Testis (tissue), 3 donors: ENCODE measurements around the gene MEGF10. TPM values are rescaled to one million over a fixed set of nuclear protein-coding genes. Genes with fewer than 3 reads are reported as not detected.

ENCODE experiments used
- DNase-seq: peaks from one replicate; pipeline ENCODE4 v3.0.0-alpha.2; 2019
- H3K27ac ChIP-seq, 2 donors: fragments of 200-600 bp; sonication (generic); one replicate each; pipeline ENCODE4 v1.5.1; 2019
- H3K27me3 ChIP-seq: fragments of 200-600 bp; sonication (generic); one replicate; pipeline ENCODE4 v1.5.1; 2019
- H3K36me3 ChIP-seq: fragments of 200-600 bp; sonication (generic); one replicate; pipeline ENCODE4 v1.5.1; 2017; ENCODE audit warnings: low read depth; ENCODE audit errors: missing control alignments
- H3K4me1 ChIP-seq: fragments of 200-600 bp; sonication (generic); one replicate; pipeline ENCODE4 v1.5.1; 2019
- H3K4me3 ChIP-seq, 2 donors: fragments of 200-600 bp; sonication (generic); one replicate each; pipeline ENCODE4 v1.5.1; 2017 to 2019
- H3K9me3 ChIP-seq: fragments of 200-600 bp; sonication (generic); one replicate; pipeline ENCODE4 v1.5.1; 2017
- POLR2A ChIP-seq: fragments of 450-650 bp; IDR thresholded peaks from one replicate; pipeline ENCODE4 v1.6.1; 2017; ENCODE audit warnings: antibody characterized with exemption, mild to moderate bottlenecking, moderate library complexity
- WGBS, 2 donors: methylation state at CpG; one replicate each; pipeline ENCODE4 v1.1.5; 2018; 5-methylcytosine and 5-hydroxymethylcytosine counted together
- intact Hi-C: fragments of 100-400 bp; cut with DNase I; formaldehyde crosslinking; loops from one replicate; pipeline ENCODE4 v1.15.1; 2023; ENCODE audit warnings: low total_unique reads
- polyA plus RNA-seq: library from polyadenylated mRNA; stranded (reverse); fragments of 350-450 nt; fragmentation: Illumina TruSeq; extraction: RNeasy Lipid Tissue Mini Kit (QIAGEN cat#74804); gene quantifications from one replicate; pipeline ENCODE4 v1.2.3, GENCODE V29; 2014; ENCODE audit warnings: low read depth, low replicate concordance; ENCODE audit not compliant: insufficient read depth
- total RNA-seq, 2 donors: library from RNA; depleted of rRNA; stranded (reverse); fragments of >200 nt; gene quantifications; one replicate each; pipeline ENCODE4 v1.2.3, GENCODE V29; 2016
- TF ChIP-seq, protein P1 (sequence below), 3 experiments: fragments of 450-650 bp in 2 of 3; fragments of 200-600 bp in 1 of 3; sonication (generic) in 1 of 3; IDR thresholded peaks; one replicate each; pipeline ENCODE4 v1.5.1; 2016 to 2019; ENCODE audit warnings: antibody characterized with exemption in 3 of 3, mild to moderate bottlenecking in 2 of 3, moderate library complexity in 1 of 3

MEGF10 gene
- total and polyA plus RNA-seq, 3 donors from 2014 or later: 2.4 to 5.1 (median 4.6) TPM

DNA sequence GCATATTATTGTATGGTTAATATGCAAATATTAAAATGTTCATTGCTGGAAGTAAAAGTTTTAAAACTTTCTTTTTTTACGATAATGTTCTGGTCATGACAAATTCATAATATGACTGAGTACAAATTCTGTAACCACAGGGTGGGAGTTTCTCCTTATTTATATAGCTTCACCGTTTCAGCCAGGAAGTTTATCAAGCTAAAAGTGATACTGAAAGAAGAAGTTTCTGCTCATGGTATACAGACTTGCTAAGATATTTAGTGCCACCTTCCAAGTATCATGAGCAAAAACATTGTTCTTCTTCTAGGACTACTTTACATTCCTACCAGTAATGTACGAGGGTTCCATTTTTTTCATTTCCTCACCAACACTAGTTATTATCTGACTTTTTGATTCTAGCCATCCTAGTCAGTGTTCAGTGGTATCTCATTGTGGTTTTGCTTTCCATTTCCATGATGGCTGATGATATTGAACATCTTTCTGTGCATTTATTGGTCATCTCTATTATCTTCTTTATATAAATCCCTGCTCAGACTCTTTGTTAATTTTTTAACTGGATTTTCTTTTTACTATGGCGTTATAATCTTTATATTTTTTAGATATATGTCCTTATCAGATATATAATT lies 132.7 kb downstream of the MEGF10 start:
- no peak overlapping the region for H3K27ac ChIP-seq
- H3K9me3 ChIP-seq: no peaks in the 10 kb centered on the region
- H3K27me3 ChIP-seq: no peaks in the 10 kb centered on the region
- TF ChIP-seq, protein P1, sequence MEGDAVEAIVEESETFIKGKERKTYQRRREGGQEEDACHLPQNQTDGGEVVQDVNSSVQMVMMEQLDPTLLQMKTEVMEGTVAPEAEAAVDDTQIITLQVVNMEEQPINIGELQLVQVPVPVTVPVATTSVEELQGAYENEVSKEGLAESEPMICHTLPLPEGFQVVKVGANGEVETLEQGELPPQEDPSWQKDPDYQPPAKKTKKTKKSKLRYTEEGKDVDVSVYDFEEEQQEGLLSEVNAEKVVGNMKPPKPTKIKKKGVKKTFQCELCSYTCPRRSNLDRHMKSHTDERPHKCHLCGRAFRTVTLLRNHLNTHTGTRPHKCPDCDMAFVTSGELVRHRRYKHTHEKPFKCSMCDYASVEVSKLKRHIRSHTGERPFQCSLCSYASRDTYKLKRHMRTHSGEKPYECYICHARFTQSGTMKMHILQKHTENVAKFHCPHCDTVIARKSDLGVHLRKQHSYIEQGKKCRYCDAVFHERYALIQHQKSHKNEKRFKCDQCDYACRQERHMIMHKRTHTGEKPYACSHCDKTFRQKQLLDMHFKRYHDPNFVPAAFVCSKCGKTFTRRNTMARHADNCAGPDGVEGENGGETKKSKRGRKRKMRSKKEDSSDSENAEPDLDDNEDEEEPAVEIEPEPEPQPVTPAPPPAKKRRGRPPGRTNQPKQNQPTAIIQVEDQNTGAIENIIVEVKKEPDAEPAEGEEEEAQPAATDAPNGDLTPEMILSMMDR (IDR thresholded peaks at IDR 0.05): no peak
- no peak for TF ChIP-seq POLR2A
- no peaks in the 10 kb centered on the region for H3K4me1 ChIP-seq
- no peak overlapping the region for H3K4me3 ChIP-seq
- no peaks in the 10 kb centered on the region for H3K36me3 ChIP-seq
- intact Hi-C loops: no loop called here
- 73 to 83% methylated on average over 4 of the region's 4 CpGs for WGBS, 2 donors
- DNase-seq: no peak

DNA sequence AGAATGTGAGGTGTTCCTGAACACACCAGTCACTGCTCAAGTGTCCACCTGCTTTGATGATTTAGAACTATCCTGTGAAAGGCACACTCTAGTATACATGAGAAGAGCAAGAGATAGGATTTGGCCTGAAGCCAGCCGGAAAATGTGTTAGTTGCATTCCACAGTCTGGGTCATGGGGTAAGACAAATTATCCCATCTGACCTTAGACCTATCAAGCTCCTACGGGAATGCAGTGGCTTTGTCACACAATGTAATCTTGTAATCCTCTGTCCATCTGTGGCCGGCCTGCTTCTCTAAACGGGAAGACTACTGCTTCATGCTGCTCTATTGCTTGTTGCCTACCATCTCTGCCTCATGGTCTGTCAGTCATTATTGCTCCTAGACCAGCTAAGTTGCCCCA lies 134.4 kb downstream of the MEGF10 start:
- no peaks in the 10 kb centered on the region for H3K36me3 ChIP-seq
- no peaks in the 10 kb centered on the region for H3K4me1 ChIP-seq
- H3K9me3 ChIP-seq: no peaks in the 10 kb centered on the region
- no peak overlapping the region for H3K27ac ChIP-seq
- 51% methylated on average over 4 of the region's 4 CpGs for whole genome bisulfite sequencing, 2 donors
- intact Hi-C loops: no loop called here
- no peak for DNase-seq
- H3K27me3 ChIP-seq: no peaks in the 10 kb centered on the region
- H3K4me3 ChIP-seq: no peak overlapping the region
- no peak for TF ChIP-seq POLR2A
- TF ChIP-seq, protein P1 (IDR thresholded peaks at IDR 0.05): no peak

DNA sequence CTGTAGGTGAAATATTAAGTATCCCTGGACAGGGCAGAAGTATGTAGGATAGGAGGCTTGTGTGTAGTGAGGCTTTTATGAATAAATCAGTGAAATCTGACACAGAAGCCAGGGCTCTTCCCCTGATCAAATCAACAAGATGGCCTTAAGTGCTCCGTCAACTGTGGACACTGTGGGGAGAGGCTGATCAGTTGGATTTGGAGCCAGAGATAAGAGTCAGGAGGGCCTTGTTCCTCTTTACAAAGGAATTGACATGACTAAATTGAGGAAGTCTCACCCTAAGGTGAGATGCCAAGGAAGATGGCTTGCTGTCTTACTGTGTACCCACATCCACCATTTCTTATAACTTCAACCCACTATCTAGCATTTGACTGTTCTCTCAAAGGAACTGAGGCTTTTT lies 135.3 kb downstream of the MEGF10 start:
- Histone ChIP-seq H3K36me3 (no peaks in the 10 kb centered on the region), H3K27me3 (no peaks in the 10 kb centered on the region), H3K9me3 (no peaks in the 10 kb centered on the region), H3K4me1 (no peaks in the 10 kb centered on the region), H3K27ac (no peak overlapping the region), H3K4me3 (no peak overlapping the region)
- intact Hi-C loops: no loop called here
- no peak for DNase-seq
- TF ChIP-seq, protein P1 (IDR thresholded peaks at IDR 0.05): no peak
- no peak for TF ChIP-seq POLR2A
- WGBS, 2 donors: 69 to 88% methylated on average over 1 of the region's 1 CpG

DNA sequence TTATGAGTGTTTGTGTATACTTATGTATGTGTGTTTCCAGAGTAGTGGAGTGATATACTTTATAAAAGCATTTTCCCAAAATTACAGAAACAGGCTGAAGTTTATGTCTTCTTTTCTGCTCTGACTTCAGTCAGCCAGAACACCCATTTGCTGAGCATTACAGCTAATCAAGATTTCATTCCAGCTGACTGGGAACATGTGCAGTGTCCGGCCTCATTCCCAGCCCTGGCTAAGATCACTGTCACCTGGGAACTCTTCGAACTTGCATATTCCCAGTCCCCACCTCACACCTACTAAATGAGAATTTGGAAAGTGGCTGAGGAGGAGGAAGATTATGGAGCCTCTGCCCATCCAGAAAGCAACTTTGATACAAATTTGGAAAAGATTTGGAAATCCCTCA lies 136.1 kb downstream of the MEGF10 start:
- 74 to 76% methylated on average over 2 of the region's 2 CpGs for WGBS, 2 donors

More for the DNA sequence above, 136.1 kb downstream of the MEGF10 start:
- Histone ChIP-seq H3K27me3 (no peaks in the 10 kb centered on the region), H3K4me1 (no peaks in the 10 kb centered on the region), H3K27ac (no peak overlapping the region), H3K4me3 (no peak overlapping the region), H3K9me3 (no peaks in the 10 kb centered on the region), H3K36me3 (no peaks in the 10 kb centered on the region)
- DNase-seq: no peak
- TF ChIP-seq, protein P1 (IDR thresholded peaks at IDR 0.05): no peak
- TF ChIP-seq POLR2A: no peak
- intact Hi-C loops: no loop called here
